Heart right ventricle (tissue), 16 donors: ENCODE measurements around the gene HDAC5. TPM values are rescaled to one million over a fixed set of nuclear protein-coding genes. Genes with fewer than 3 reads are reported as not detected.
"Not testable (repeated sequence)": the region's sequence is repeated elsewhere in the genome, so short reads cannot be mapped to it uniquely, and the experiment has no call there.

ENCODE experiments used
- ATAC-seq, 8 donors: fragments of 200-7000 bp; cut with Tn5 transposase; one replicate each; pipeline ENCODE4 v1.9.1; 2020; ENCODE audit warnings: mild to moderate bottlenecking in 8 of 8, moderate library complexity in 8 of 8, moderate number of reproducible peaks in 1 of 8
- DNase-seq, 2 donors: peaks; one replicate each; pipeline ENCODE4 v3.0.0-alpha.2; 2020
- H3K27ac ChIP-seq, 10 donors: fragments of 200-600 bp; sonication (generic) in 2 of 10; one replicate each; pipeline versions ENCODE4 v1.5.0 to v1.8.0; 2020 to 2022; ENCODE audit warnings: mild to moderate bottlenecking in 3 of 10
- H3K27me3 ChIP-seq, 7 donors: fragments of 200-600 bp; one replicate each; pipeline ENCODE4 v1.8.0; 2021 to 2022; ENCODE audit warnings: mild to moderate bottlenecking in 2 of 7
- H3K36me3 ChIP-seq, 9 donors: fragments of 200-600 bp; sonication (generic) in 1 of 9; one replicate each; pipeline versions ENCODE4 v1.5.0 to v1.8.0; 2020 to 2022; ENCODE audit warnings: mild to moderate bottlenecking in 2 of 9
- H3K4me1 ChIP-seq, 9 donors: fragments of 200-600 bp; sonication (generic) in 1 of 9; one replicate each; pipeline versions ENCODE4 v1.5.0 to v1.8.0; 2020 to 2022; ENCODE audit warnings: mild to moderate bottlenecking in 4 of 9
- H3K4me3 ChIP-seq, 10 donors: fragments of 200-600 bp; sonication (generic) in 2 of 10; one replicate each; pipeline versions ENCODE4 v1.5.0 to v1.8.0; 2020 to 2022; ENCODE audit warnings: mild to moderate bottlenecking in 7 of 10, moderate library complexity in 2 of 10
- H3K9me3 ChIP-seq, 11 donors: fragments of 200-600 bp in 10 of 11; sonication (generic) in 2 of 11; one replicate each; pipeline versions ENCODE4 v1.5.0 to v1.8.0; 2013 to 2022; ENCODE audit warnings: mild to moderate bottlenecking in 2 of 11, control low read depth in 1 of 11, moderate library complexity in 1 of 11
- CTCF ChIP-seq, 9 donors: fragments of 200-600 bp; sonication (generic) in 2 of 9; IDR thresholded peaks; one replicate each; pipeline versions ENCODE4 v1.5.0 to v1.8.0; 2021 to 2022; ENCODE audit warnings: antibody characterized with exemption in 9 of 9, mild to moderate bottlenecking in 5 of 9, moderate library complexity in 1 of 9
- WGBS, 2 donors: extraction: QIAGEN DNeasy Blood & Tissue Kit; methylation state at CpG; one replicate each; pipeline ENCODE4 v1.1.7; 2013; ENCODE audit warnings: inconsistent platforms in 1 of 2; 5-methylcytosine and 5-hydroxymethylcytosine counted together
- intact Hi-C, 10 donors: fragments of 100-400 bp; cut with DNase I; formaldehyde crosslinking; loops; one replicate each; pipeline versions ENCODE4 v1.11.1 to v1.14.2; 2022
- polyA plus RNA-seq, 2 donors: library from polyadenylated mRNA; stranded (reverse); fragments of 200-250 nt; gene quantifications; one replicate each; pipeline ENCODE4 v1.2.3, GENCODE V29; 2013
- total RNA-seq, 10 donors: library from RNA; stranded (reverse); fragmentation: NEBNext Ultra II Directional in 3 of 10; extraction: Animal tissue kit (Norgen Biotek cat#: 25700) in 3 of 10; gene quantifications; one replicate each; pipeline versions ENCODE4 v1.2.1 to v1.2.4, GENCODE V29; 2021 to 2023
- donor health status: Arrhythmogenic right ventricular cardiomyopathy.
- donor health status: ischemic (EF 13 %, LVEDD 7.1; RV severe dilation, severe dysfunction).
- donor health status: healthy with polysubstance abuse.
- donor health status: DM: no; HTN: yes; CAD: no.
- donor health status: DM: no; HTN: no; CAD: no.
- donor health status: ischemic (EF 25% LVEDD 6.9; RV normal size, moderate dysfunction).
- donor health status: ischemic (EF 25% LVEDD 5.7; RV mildly dilated, moderate dysfunction).
- donor health status: healthy.
- donor health status: DM: yes; HTN: yes; CAD: no.
- donor health status: Ischemic cardiomyopathy.
- donor health status: ischemic (EF 35%, LVEDD 5.7; RV mildly dilated, moderate dysfunction).
- donor health status: nonischemic (EF 11% LVEDD 7.7; RV severe dilation, severe dysfunction).
- donor health status: DM: yes; HTN: yes; CAD: no.
- donor health status: PGD.
- donor health status: ischemic (EF 29% LVEDD 5.4; RV normal size, mild dysfunction).
- donor health status: nonischemic (EF 23%, LVEDD 6.1; RV moderate dilation, normal function).

The HDAC5 gene
- total and polyA plus RNA-seq, 12 donors: 55.2 to 85.4 (median 65.5) TPM

GRCh38 chr17:44134752-44135568 lies 11.5 kb upstream of the HDAC5 start:
- H3K27ac ChIP-seq: no peak overlapping the region
- H3K27me3 ChIP-seq: peaks cover 0 to 8% (median 0%) of the 10 kb centered on the region in 7 donors
- DNase-seq (no peak), ATAC-seq (no peak)
- H3K9me3 ChIP-seq: no peaks in the 10 kb centered on the region
- intact Hi-C loops: loop anchor here in 3 of 10 donors (10.0 kb wide), 1 partner anchor 190 kb away; the partner anchor contains the start of gene PPY (in 3 of the 3)
- H3K4me1 ChIP-seq: peaks cover 0 to 23% (median 6%) of the 10 kb centered on the region in 9 donors
- no peak for TF ChIP-seq CTCF (IDR thresholded peaks at IDR 0.05)
- H3K36me3 ChIP-seq: no peaks in the 10 kb centered on the region
- no peak overlapping the region for H3K4me3 ChIP-seq
- 91 to 93% methylated on average over 9 of the region's 9 CpGs for WGBS, 2 donors

- no peaks in the 10 kb centered on the region for H3K36me3 ChIP-seq
- intact Hi-C loops: loop anchor here in 3 of 10 donors (10.0 kb wide), 1 partner anchor 189 kb away; the partner anchor contains the start of gene PPY (in 3 of the 3)
- ATAC-seq: no peak
- H3K27ac ChIP-seq: no peak overlapping the region
- H3K27me3 ChIP-seq: peaks cover 0 to 8% (median 0%) of the 10 kb centered on the region in 7 donors
- H3K4me3 ChIP-seq: no peak overlapping the region
- WGBS, 2 donors: 77 to 79% methylated on average over 4 of the region's 4 CpGs
- TF ChIP-seq CTCF (IDR thresholded peaks at IDR 0.05): no peak
- no peaks in the 10 kb centered on the region for H3K9me3 ChIP-seq
- H3K4me1 ChIP-seq: peaks cover 0 to 23% (median 6%) of the 10 kb centered on the region in 9 donors
- DNase-seq: no peak
Measured at GRCh38 chr17:44133918-44134476, 10.6 kb upstream of the HDAC5 start.

GRCh38 chr17:44132275-44132821 lies 8.9 kb upstream of the HDAC5 start:
- no peak for ATAC-seq
- intact Hi-C loops: loop anchor here in 3 of 10 donors (10.0 kb wide), 1 partner anchor 188 kb away; the partner anchor contains the start of gene PPY (in 3 of the 3)

GRCh38 chr17:44131372-44131771 lies 7.9 kb upstream of the HDAC5 start:
- not testable (repeated sequence) for H3K4me3 ChIP-seq, ATAC-seq, H3K27ac ChIP-seq, H3K27me3 ChIP-seq, DNase-seq, H3K9me3 ChIP-seq, H3K4me1 ChIP-seq, H3K36me3 ChIP-seq
- intact Hi-C loops: loop anchor here in 3 of 10 donors (10.0 kb wide), 1 partner anchor 187 kb away; the partner anchor contains the start of gene PPY (in 3 of the 3)
- 93 to 94% methylated on average over 12 of the region's 12 CpGs for WGBS, 2 donors

More at GRCh38 chr17:44132275-44132821, 8.9 kb upstream of the HDAC5 start:
- DNase-seq: no peak
- no peak overlapping the region for H3K4me3 ChIP-seq
- H3K27me3 ChIP-seq: no peaks in the 10 kb centered on the region
- H3K4me1 ChIP-seq: peaks cover 0 to 7% (median 0%) of the 10 kb centered on the region in 9 donors
- no peak overlapping the region for H3K27ac ChIP-seq
- H3K9me3 ChIP-seq: no peaks in the 10 kb centered on the region
- TF ChIP-seq CTCF (IDR thresholded peaks at IDR 0.05): no peak
- no peaks in the 10 kb centered on the region for H3K36me3 ChIP-seq
